NCI-H187 (cell line): Measurements from ENCODE around the gene CAMTA1.

Experiments
- DNase-seq, 2 experiments: peaks; one replicate each; lab custom pipeline; 2025; lab: John Stamatoyannopoulos, UW

CAMTA1 gene

DNA sequence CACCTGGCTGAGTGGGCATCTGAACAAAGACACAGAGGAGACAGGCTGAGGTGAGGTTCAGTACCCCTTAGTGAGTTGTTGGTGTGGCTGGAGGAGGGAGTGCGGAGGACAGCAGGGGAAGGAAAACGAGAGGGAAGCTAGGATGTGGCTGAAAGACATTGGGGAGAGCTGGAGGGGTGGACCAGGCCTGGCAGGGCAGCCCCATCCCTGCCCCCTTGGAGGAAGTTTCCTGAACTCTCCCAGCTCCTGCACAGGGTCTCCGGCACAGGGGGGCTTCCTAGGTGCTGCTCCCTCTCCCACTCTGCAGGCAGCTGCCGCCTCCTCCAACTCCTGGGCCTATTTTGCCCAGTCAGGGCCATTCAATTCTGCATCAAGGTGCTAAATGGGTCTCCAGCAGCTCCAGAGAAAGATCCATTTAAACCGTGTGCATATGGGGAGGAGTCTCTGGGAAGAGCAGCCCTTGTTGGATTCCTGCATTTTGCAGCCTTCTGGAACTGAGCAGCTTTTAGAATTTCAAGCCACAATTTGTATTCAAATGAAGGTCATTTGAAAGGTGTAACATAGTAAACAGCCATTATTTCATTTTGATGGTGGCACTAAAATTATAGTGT, 193.9 kb downstream of the CAMTA1 start:
- DNase-seq = no peak

DNA sequence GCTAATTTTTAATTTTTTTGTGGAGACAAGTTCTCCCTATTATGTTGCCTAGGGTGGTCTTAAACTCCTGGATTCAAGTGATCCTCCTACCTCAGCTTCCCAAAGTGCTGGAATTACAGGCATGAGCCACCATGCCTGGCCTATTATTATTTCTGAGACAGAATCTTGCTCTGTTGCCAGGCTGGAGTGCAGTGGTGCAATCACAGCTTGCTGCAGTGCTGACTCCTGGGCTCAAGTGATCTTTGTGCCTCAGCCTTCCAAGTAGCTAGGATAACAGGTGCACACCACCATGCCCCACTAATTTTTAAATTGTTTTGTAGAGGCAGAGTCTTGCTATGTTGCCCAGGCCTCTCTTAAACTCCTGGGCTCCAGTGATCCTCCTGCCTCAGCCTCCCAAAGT, 196.3 kb downstream of the CAMTA1 start:
- no peak for DNase-seq

DNA sequence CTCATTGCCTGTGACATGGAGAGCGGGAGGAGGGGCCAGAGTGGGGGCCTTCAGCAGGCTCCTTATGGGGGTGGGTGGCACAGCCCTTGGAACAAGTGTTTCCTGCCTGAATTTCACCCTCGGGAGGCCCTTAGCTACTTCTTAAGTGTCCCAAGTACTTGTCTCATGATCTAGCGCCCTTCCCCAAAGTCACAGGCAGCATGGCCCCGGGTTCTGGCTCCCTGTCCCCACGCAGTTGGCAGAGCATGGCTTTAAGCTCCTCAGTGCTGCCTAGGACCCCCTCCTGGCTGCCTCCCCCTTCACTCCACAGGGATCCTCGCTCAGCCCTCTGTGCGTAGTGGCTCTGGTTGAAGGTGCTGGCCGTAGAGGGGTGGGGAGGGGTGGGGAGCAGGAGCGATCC, 197.2 kb downstream of the CAMTA1 start:
- DNase-seq = no peak

DNA sequence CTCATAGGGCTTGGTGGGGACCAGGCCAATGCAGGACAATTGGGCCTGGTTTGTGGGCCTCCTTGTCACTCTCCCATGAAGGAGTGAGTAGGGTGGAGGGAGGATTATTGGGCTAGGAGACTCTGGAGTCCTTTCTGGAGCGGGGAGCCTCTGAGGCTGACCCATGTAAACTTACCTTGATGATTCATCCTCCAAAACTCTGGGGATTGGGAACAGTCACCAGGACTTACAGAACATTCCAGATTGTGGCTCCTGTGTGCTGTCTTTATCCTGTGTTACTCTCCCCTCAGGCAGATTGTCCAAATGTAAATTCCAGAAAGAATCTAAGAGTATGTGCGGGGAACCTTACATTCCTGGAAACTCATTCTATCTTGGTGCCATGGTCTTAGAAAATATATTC, 197.6 kb downstream of the CAMTA1 start:
- DNase-seq = no peak

DNA sequence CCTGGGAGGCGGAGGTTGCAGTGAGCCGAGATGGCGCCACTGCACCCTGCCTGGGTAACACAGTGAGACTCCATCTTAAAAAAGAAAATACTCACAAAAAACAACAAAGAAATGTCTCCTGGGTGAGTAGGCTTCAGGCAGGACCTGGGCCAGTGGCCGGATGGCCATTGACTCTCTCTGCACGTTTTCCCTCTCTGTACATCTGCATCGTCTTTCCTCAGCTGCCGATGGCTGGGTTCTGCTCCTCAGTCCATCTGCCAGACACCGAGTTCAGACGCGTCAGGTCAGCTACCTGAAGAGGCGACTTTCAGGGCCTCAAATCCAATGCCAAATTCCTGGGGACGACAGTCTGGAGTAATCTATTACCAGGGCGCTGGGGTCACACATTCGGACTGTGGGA, 199.3 kb downstream of the CAMTA1 start:
- no peak for DNase-seq

DNA sequence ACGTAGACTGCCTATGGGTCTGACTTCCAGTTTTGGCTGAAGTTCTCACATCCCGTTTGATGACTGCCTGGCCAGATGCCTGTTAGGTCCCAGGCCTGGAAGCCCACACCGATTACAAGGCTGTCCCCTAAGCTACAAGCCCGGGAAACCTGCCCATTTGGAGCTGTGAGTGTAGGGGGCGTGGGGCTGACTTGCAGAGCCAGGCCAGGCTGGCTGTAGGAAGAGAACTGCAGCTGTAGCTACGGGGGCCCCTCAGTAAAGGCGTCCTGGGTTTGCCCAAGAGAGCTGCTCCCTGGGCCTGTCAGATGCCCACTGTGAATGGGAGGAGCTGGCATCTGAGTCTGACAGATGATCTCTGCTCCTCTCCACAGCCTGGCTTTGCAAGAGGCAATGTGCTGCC, 199.7 kb downstream of the CAMTA1 start:
- DNase-seq = no peak

DNA sequence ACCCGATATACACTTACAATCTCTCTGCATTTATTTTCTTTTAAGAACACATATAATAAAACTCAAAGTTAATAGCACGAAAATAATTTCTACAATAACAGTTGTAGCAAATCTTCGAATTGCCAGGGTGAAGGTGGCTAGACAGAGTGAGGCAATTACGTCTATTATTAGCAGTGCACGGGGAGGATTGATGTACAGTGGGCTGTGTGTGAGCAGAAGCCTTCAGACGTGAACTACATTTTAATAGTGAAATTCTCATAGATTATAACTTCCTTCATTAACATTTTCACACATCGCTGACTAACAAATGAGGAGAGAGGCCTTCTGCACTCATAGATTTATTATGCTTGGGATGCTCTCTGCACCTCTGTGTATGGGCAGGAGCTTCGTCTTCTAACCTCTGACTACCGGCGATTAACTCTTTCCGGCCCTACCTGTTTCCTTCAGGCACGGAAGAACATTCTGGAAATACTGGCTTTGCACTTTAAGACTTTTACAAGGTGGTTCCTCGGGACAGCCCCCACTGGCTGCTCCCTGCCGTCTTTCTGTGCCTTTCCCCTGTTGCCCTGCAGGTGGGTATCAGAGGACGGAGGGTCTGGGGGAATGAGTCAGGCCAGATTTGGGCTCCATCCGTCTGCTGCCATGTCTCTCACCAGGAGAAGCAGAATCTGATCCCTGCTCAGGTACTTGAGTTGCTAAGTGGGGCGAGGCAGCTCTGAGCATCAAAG, 200.5 kb downstream of the CAMTA1 start:
- no peak for DNase-seq

DNA sequence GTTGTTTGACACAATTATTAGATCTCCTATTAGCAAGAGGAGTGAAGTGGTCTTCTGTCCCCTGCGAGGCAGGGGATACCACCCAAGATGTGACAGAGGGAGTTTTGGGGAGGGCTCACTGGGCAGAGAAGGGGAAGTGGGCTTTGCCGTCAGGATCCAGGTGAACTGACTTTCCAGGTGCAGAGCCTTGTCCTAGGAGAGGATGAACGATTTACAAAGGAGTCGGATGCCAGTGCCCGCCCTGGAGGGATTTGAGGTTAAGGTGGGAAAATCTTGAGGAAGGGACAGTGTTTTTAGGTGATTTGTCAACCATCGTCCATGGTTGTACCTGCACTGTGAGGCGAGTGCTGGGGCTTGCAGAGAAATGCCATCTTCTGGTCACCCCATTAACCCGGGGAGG, 201.0 kb downstream of the CAMTA1 start:
- no peak for DNase-seq

DNA sequence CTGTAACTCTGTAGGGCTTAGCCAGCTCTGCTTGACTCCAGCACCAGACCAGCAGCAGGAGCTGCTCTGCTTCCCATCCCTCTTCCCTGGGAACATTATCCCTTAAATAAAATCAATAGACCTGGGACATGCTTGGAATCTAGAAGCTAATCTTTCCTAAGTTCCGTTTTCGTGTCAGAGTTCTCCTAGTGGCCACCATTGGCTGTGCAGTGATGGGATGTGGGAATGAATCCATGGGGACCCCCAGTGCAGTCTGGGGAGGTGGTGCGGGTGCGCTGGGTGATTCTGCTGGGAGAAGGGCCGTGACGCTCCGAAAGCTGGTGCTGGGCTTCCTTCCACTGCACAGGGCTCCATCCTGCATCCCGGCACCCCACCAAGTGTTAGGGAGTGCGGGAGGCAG, 202.7 kb downstream of the CAMTA1 start:
- no peak for DNase-seq

DNA sequence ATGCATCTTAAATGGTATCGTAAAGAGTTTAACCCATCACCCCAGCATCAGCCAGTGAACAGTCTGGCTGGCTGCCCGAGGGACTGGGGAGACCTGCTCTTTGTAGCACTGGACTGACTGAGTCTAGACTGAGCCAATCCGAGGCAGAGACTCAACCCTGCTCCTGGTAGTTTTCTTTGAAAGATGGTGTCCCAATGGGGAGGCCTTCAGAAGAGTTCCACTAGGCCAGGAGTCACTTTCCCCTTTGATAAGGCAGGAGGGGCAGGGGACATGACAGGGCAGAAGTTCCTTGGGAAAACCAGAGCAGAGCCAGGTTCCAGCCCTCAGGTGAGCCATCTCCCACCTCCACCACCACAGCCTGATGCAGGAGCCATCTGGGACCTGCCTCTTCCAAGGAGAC, 203.5 kb downstream of the CAMTA1 start:
- DNase-seq = no peak

DNA sequence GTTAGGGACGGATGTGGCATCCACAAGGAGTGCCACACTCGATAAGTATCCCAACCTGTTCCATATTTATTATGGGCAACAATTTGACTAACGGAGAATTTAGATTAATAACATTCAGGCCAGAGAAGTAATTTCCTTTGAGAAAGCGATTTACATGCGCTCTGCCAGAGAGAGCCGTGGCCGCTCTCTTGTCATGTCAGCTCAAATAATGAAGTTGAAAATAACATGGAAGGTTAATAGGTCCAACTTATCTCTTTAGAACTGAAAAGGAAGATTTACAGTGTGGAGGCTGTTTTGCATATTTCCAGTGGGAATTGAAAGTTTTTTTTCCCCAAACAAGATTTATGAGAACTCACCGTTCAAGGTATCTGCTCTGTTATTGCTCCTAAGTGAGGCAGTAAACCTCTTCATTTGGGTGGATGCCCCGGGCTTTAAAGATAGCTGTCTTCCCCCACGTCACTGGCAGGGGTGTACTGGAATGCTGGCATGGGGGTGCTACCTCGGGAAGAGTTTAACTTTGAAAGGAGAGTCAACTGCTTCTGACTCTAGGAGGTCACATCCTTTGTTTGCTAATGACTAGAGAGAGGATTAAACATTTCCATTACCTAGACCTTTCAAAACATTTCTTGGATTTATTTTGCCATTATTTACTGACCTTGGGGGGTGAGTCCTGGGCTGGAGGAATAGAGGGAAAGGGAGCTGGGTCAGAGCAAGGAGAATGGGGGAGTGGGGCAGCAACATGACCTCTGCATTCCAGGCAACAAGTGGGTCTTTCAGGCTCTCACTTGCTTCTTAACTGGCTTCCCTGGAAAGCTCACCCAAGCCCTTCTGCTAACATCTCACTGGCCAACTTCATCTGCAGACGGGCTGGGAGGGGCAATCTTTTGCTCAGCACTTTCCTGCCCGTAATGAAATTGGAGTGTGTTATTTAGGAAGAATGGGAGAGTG, 204.2 kb downstream of the CAMTA1 start:
- DNase-seq = no peak

DNA sequence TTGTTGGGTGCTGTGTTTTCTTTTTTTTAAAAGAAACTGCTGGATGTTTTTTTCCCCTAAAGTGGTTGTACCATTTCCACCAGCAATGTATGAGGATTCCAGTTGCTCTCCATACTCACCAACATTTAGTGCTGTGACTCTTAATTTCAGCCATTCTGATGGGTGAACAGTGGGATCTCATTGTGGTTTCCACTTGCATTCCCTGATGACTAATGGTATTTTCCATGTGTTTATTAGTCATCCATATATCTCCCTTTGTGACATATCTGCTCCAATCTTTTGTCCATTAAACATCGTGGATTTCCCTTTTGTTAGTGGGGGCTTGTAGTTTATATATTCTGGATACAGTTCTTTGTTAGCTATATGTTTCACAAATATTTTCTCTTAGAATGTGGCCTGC, 206.0 kb downstream of the CAMTA1 start:
- no peak for DNase-seq

DNA sequence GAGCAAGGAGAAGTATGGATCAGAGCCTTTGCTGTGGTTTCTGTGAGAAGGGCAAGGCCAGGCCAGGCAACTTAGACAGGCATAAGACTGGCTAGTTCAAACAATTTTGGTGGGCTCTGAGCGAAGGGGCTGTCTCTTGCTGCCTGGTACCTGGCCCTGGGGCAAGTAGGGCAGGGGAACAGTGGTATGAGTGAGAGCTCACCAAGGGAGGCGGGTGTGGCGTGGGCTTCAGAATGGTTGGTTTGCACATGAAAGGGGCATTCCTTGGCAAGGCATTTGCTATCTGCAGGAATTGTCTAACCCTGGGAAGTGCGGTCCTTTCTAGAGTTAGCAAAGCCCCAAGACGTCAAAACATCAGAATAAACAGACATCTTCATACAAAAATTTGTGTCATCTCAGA, 210.5 kb downstream of the CAMTA1 start:
- DNase-seq = no peak

DNA sequence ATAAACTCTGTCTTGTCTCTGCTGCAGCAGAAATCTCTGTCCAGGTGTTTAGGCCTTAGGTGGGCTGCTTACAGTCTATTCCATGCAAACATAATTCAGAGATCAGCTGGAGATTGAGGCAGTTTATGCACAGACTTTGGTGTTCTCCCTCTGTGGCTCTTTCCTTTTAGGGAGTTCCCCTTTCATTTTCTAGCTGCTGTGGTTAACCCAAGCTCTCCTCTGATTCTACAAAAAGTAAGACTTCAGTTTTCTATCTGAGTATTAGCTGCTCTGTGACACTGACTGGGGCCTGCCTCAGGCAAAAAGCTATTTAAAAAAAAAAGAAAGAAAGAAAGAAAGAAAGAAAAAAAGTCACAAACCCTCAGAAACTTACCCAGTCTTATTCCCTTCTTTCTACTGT, 211.1 kb downstream of the CAMTA1 start:
- no peak for DNase-seq

DNA sequence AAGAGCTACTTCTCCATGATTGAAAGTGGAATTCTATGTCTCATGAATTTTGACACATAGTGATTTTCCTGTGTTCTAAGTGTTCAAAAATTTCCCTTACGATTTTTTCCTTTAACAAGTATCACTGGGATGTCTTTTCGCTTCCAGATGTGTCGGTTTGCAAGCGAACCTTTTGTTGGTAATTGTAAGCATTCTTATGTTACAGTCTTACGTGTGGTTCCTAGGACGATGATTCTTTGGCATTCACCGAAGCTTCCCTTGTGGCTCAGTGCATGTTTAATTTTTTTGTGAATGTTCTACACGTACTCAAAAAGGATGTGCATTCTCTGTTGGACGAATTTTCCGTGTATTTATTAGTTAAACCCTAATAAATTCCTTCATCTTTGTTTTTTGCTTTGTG, 211.6 kb downstream of the CAMTA1 start:
- DNase-seq = no peak

DNA sequence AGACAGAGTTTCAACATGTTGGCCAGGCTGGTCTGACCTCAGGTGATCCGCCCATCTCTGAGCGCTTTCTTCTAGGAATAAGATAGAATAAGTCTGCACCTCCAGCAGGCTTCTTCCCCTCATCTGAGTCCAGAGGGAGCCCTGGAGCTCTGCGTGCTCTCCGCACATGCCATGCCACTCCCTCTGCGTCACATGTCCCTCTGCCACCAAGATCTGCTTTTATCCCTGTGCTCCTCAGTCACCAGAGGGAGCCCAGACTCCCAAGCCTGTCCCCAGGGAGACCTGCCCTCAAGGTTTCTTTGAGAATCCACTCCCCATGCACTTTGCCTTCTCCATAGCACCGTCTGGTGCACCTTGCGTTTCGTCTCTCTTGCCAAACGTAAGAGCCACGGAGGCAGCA, 213.0 kb downstream of the CAMTA1 start:
- no peak for DNase-seq

DNA sequence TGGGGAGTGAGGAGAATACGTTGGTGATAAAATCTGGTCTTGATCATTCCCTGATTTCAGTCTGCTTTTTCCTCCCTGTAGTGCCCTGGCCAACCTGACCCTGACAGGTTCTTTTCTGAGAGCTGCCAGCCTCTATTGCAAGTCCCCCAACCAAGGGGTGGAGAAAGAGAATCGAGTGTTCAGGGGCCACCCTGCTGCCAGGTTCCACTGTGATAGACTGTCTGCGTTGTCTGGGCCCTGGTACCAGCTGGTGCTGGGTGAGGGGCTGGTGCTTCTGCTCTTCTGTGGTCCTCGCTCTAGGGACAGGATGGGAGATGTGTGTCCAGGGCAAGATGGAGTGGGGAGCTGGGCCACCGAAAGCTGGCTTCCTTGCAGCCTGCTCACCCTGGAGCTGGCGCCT, 214.6 kb downstream of the CAMTA1 start:
- DNase-seq = no peak

DNA sequence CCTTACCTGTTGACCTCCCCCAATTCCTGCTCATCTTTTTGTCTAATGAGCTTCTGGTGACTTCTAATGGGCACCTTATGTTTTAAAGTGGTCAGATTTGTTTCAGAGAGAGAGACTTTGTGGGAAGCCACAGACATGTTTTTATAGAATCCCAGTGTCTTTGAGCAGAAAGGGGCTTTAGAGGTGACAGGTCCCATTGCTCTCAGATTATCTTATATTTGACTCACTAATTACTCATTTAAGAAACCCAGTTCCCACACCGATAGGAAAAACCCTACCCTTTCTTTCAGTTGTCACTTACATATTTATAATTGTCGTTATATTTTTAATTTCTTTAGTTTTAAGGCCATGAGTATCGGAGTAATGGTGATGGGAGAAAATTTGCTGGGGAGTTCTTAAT, 215.5 kb downstream of the CAMTA1 start:
- DNase-seq = no peak

DNA sequence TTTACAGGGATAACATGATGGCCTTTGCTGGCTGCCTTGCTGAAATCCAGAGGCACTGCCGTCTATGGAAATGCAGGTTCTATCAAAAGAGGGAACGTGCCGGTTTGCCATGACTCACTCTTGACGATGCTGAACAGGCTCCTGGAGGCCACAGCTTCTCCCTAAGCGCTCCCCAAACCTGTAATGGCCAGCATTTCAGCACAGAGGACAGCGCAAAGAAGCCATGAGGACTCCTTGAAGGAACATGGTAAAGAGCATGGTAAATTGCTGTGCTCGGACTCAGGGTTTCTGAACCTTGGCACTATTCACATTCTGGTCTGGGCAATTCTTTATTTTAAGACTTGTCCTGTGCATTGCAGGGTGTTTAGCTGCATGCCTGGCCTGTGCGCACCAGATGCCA, 217.5 kb downstream of the CAMTA1 start:
- DNase-seq = no peak

DNA sequence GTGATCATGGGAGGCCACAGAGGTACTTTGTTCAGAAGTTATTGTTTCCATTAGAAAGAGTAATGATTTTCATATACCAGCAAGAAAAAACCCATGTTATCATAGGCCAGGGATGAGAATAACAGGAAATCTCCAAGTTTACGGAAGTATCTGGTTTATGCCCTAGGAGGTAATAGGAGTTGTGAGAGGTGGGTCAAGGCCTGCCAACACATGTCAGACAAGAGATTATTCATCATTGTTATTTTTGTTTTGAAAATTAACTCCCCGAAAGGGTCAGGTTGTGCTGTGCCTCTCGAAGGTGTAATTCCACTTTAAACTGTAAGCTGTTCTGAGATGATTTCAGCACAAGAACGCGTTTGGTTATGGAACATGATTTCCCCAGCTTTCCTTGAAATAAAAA, 218.4 kb downstream of the CAMTA1 start:
- no peak for DNase-seq

DNA sequence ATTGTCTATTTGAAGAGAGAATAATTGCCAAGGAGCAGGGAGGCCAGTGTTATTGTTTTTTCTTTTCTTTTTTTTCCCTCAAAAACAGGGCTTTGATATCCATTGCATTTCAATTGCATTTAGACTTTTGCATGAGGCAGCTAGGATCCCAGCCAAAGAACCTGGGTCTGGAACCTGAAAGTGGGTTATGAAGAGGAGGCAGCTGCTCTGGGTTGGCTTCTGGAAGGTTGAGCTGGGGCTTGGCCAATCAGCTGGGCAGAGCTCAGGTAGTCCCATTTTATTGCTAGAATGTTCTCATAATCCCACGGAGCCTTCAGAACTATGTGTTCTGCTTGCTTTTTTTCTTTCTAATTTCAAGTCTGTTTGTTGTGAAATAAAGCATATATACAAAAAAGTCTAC, 218.9 kb downstream of the CAMTA1 start:
- DNase-seq = no peak

DNA sequence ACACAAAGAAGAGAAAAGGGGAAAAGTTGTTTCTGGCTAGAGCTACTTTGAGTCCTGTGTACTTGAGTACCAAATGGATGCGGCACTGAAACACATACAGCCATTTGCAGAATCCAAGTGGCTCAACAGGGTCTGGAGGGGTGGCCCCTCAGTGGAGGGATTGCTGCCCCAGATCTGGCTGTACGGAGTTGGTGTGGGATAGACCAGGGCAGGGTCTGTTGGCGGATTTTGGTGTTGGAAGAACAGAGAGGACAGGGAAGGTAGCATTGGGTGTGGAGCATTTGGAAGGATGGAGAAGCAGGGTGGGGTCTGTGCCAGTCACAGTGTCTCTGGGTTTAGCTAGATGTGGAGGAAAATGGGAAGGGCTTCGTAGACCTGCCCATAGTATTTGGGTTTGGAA, 220.5 kb downstream of the CAMTA1 start:
- no peak for DNase-seq
